Measurements from ENCODE around the gene RPP14. TPM values are rescaled to one million over a fixed set of nuclear protein-coding genes. Genes with fewer than 3 reads are reported as not detected.

RPP14 gene
- total and polyA plus RNA-seq, 2 of the 4 experiments (the other 2 are of a cell fraction) = 6.6 to 7.8 TPM

DNA sequence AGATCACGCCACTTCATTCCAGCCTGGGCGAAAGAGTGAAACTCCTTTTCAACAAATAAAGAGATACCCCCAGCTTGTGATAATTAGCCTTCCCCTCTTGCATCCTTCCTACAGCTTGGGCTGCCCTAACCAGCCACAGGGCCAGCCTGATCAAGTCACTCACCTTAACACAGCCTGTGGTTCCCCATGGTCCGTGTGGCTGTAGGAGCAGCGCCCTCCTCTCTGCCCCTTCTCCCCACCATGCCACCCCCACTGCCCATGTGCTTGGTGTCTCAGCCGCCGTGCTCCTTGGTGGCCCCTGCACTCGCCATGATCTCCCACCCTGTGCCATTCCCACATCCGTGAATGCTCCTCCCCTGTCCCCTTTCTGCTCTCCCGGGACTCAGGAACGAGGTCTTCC, 13.2 kb upstream of the RPP14 start:
- Histone ChIP-seq H3K79me1 (ENCODE audit: low read depth in 1 of 2, low read length in 2 of 2) (no peaks in the 10 kb centered on the region), H4K8ac (ENCODE audit: low read depth in 2 of 2, low read length in 2 of 2) (no peak overlapping the region), H3K23ac (ENCODE audit: low read depth, low read length) (no peak overlapping the region), H3K27ac (ENCODE audit: insufficient read depth, low read length) (no peak overlapping the region), H2BK20ac (ENCODE audit: low read depth, low read length) (no peak overlapping the region), H3K14ac (replicated peaks; ENCODE audit: low read depth, low read length) (no peak overlapping the region), H3K36me3 (ENCODE audit: control insufficient read depth, insufficient read depth, low read length) (peaks cover 6% of the 10 kb centered on the region; the same call in 1 of the 2 replicates), H2BK120ac (ENCODE audit: low read depth, low read length) (no peak overlapping the region), H3K4me1 (ENCODE audit: control insufficient read depth, insufficient read depth, low read length) (no peaks in the 10 kb centered on the region), H2AK5ac (ENCODE audit: low read depth, low read length) (no peak overlapping the region), H3K4ac (ENCODE audit: low read depth, low read length) (no peak overlapping the region), H4K5ac (ENCODE audit: low read depth, low read length) (no peak overlapping the region), H2AK9ac (replicated peaks; ENCODE audit: low read depth, low read length, poor library complexity) (no peak overlapping the region), H2BK15ac (ENCODE audit: low read depth, low read length) (no peak overlapping the region), H3K4me2 (ENCODE audit: low read depth, low read length) (no peak overlapping the region), H3K9me1 (ENCODE audit: insufficient read depth, low read length) (no peaks in the 10 kb centered on the region; the same call in 1 of the 2 replicates), H4K91ac (ENCODE audit: insufficient read depth, low read depth, low read length) (no peak overlapping the region), H3K9me3 (ENCODE audit: control insufficient read depth, insufficient read depth, low read length) (peaks cover 4% of the 10 kb centered on the region), H3K27me3 (ENCODE audit: control insufficient read depth, insufficient read depth, low read length) (peaks cover under 1% of the 10 kb centered on the region; the same call in 1 of the 2 replicates), H2AFZ (replicated peaks; ENCODE audit: low read length, poor library complexity) (no peak overlapping the region), H3K9ac (ENCODE audit: low read depth, low read length) (no peak overlapping the region), H3K18ac (ENCODE audit: low read depth, low read length) (no peak overlapping the region), H4K20me1 (ENCODE audit: insufficient read depth, low read length) (no peaks in the 10 kb centered on the region), H3K4me3 (ENCODE audit: insufficient read depth, low read depth, low read length) (no peak overlapping the region), H3K56ac (ENCODE audit: extremely low read depth, insufficient read depth, low read length) (no peak overlapping the region), H2BK5ac (ENCODE audit: low read depth, low read length, poor library complexity, severe bottlenecking) (no peak overlapping the region)
- TF ChIP-seq MAFK (IDR thresholded peaks at IDR 0.05; ENCODE audit: low read depth, low read length) (no peak), CHD1 (IDR thresholded peaks at IDR 0.05; ENCODE audit: low read depth, low read length) (no peak), RCOR1 (IDR thresholded peaks at IDR 0.05; ENCODE audit: insufficient replicate concordance, low read length) (no peak), NFE2L2 (IDR thresholded peaks at IDR 0.05; ENCODE audit: low read depth, low read length) (no peak), CEBPB (IDR thresholded peaks at IDR 0.05; ENCODE audit: low read depth, low read length) (no peak), RAD21 (IDR thresholded peaks at IDR 0.05; ENCODE audit: low read length) (no peak)
- TF ChIP-seq, protein P1, sequence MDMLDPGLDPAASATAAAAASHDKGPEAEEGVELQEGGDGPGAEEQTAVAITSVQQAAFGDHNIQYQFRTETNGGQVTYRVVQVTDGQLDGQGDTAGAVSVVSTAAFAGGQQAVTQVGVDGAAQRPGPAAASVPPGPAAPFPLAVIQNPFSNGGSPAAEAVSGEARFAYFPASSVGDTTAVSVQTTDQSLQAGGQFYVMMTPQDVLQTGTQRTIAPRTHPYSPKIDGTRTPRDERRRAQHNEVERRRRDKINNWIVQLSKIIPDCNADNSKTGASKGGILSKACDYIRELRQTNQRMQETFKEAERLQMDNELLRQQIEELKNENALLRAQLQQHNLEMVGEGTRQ (IDR thresholded peaks at IDR 0.05; ENCODE audit: low read depth, low read length) = no peak
- WGBS, 2 experiments (ENCODE audit: extremely low coverage in 2 of 2, insufficient read length in 1 of 2) = 96% methylated on average over 6 of the region's 10 CpGs; no CpG with 5 or more reads in 1 of the 2 experiments
- intact Hi-C loops (cut with micrococcal nuclease) = no loop called here
- no TSS peak for BruUV-seq (replicated peaks)
- POLR2A ChIA-PET (ENCODE audit: unreplicated experiment) = no interaction called here
- CTCF ChIA-PET = interaction anchor here (1.2 to 1.6 kb wide), 3 partner anchors 14 to 105 kb away, joined by 3 to 4 read pairs (median 4); partner anchors contain the start of genes HTD2 and RPP14
- dilution Hi-C loops (cut with HindIII; ENCODE audit: low sequenced_read_pairs, unreplicated experiment) = no loop called here
- in situ Hi-C loops (cut with MboI; ENCODE audit: low sequenced_read_pairs) = no loop called here
- DNase-seq (no peak), ATAC-seq (ENCODE audit: low read depth) (no peak)
